Glomerular endothelial cell (primary cell): ENCODE measurements around the gene ERCC3. TPM values are rescaled to one million over a fixed set of nuclear protein-coding genes. Genes with fewer than 3 reads are reported as not detected.

Source experiments
- DNase-seq: peaks from one replicate; pipeline ENCODE4 v3.0.0-alpha.2; 2011; ENCODE audit warnings: low read depth, low spot score; ENCODE audit errors: extremely low read depth
- total RNA-seq: library from RNA; depleted of rRNA; stranded (reverse); fragments of >200 nt; gene quantifications from 2 replicates; pipeline ENCODE4 v1.2.3, GENCODE V29; 2015

ERCC3 gene
- 25.5 and 35.5 TPM in 2 replicates for total RNA-seq

DNA sequence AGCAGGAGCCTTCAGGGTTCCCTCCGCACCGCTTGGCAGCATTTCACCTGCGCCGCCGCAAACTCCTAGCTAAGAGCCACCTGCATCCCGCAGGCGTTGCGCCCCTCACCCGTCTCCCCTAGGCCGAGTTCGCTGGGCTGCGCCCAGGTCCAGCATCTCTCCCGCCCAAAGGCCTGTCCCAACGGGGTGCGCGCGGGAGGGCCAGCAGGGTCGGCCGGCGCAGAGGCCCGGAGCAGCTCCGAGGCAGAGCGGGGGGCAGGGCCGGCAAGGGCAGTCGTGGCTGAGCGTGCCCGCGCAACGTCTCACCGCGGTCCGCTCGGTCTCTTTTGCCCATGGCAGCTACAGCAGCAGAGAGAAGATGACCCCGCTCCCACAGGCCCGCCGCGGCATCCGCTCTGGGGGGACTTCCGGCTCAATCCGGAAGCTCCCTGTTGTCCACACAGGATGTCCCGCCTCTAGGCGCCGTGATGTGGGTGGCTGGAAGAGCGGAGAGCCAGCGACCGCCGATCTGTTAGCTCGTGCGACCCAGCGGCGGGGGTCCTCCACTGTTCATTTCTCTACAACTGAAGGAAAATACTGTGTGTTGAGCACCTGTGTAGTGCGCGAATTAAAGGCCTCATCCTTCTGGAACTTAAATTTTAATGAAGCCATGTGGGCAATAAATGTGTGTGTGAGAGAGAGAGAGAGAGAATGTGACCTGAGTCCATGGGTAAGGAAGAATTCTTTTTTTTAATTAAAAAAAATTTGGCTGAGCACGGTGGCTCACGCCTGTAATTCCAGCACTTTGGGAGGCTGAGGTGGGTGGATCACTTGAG, at the start of gene ERCC3:
TSS of gene ERCC3 (minus strand) at position 397 of the 815 bp plus-strand sequence. CDS start at position 334, 63 bp downstream.
- peak; percentile 12 for DNase-seq

DNA sequence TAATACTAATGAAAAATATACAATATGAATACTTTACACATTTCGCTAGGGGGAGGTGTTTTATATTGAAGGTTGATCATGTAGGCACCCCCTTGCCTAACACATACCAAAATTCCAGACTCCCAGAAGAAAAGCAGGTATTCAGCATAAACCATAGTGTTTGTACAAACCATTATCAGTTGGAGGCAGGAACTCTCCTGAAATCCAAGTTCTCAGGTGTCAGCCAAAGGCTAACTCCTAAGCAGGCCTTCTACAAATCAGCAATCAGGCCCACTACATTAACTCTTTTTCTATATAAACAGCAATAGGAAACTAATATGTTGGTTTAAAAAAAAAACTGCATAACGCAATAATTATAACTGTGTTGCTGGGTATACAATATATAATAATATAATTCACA, 49.3 kb upstream of the ERCC3 start:
- DNase-seq, result no peak

DNA sequence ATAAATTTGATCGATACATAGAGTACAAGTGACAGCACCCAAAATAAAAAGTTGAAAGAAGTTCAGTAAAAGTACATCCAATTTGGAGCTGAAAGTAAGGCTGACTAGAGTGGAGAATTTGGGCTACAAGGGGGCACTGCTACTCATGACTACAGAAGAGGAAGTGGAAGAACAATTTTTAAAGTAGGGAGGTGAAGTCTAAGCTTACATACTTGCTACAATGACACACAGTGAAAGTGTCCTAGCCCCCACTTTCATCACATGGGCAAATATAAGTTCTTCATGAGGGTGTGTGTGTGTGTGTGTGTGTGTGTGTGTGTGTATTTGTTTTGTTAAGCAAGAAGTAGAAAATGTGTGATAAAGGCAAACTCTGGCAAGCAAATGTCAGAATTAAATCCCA, 48.2 kb upstream of the ERCC3 start:
- no peak for DNase-seq

DNA sequence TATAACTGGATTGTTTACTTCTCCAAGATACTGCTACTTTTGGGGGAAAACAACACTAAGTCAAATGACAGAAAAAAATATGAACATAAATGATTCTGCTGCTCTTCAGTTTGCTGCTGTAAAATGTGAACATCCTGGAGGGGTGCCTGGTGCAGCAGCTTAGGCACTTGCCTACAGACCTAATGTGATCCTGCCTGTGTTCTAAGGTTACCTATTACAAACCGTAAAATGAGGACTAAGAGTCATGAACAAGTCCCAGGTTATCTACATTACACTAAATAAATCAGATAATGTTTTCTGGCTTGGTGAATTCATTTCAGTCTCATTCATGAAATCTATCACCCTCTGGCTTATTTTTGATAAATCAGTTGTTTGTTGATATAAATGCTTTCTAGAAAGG, 38.4 kb upstream of the ERCC3 start:
- no peak for DNase-seq

DNA sequence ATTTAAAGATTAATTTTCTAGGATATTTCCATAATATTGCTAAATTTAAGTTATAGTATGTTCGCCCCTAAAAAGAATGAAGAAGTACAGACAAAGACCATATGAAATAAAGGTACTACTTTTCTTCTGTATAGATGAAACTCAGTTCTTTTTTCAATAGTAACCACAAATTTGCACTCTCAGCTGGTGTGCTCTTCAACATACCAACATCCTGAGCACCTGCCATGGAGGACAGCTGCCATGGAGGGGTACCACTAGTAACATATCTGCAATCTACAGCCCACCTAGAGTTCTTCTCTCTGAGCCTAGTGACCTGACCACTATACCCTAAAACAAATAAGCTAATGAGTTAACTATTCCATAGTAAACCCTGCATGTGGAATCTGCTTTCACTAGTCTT, 36.8 kb upstream of the ERCC3 start:
- no peak for DNase-seq

DNA sequence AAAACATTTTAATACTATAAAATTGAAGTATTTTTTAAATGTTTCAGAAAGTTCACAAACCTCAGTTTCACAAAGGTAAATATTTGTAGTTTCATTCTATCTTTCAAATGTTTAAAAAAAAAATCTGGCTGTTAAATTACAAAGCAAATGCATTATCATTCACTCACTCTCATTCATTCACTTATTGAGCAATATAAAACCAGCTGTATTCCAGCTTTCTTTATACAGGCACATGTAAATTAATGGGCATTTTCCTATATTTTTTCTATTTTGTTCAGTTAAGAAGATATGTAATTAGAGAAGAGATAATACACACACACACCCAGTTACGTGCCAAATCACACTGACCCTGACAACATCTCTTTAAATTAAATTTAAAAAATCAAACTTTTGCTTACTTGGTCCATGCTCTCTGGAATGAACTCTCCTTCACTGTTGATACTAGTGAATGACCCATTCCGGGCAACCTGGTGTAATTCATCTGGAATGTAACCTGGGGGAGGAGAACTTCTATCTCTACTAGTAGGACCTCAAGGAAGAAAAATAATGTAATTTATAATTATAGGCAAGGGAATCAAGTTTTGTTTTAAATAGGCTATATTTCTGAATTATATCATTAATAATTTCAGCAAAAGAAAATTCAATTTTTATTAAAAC, 32.5 kb upstream of the ERCC3 start:
- no peak for DNase-seq

DNA sequence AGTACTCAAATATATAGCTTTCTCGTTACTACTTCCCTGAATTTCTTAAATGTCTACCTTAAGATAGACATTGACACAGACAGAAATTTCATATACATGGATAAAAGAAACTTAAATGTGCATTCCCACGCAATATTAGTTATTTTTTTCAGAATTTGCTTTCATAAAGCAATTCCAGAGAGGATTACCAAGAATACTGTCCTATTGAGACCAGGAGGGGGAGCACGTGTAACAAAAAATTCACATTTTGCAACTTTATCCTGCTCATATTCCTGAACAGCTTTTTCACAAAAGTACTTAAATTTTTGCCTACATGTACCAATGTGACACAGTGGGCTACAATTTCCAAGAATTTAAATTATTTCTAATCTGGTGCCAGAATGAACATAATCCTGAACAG, 30.7 kb upstream of the ERCC3 start:
- peak; percentile 23 for DNase-seq

DNA sequence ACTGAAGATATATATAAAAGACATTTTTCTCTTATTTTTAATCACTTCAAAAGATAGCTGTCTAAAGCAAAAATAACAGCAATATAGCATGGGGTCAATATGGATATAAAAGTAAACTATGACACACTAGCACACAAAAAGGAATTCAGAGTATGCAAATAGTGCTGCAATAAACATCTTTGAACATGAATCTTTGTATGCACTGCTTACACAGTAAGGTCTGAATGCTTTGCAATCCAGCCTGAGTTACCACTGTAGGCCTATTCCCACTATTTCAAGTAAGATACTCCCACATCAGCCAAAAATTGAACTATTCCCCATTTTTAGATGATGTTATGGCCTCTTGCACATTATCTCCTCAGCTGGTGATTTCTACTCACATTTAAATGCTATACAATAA, 27.4 kb upstream of the ERCC3 start:
- DNase-seq, result no peak

DNA sequence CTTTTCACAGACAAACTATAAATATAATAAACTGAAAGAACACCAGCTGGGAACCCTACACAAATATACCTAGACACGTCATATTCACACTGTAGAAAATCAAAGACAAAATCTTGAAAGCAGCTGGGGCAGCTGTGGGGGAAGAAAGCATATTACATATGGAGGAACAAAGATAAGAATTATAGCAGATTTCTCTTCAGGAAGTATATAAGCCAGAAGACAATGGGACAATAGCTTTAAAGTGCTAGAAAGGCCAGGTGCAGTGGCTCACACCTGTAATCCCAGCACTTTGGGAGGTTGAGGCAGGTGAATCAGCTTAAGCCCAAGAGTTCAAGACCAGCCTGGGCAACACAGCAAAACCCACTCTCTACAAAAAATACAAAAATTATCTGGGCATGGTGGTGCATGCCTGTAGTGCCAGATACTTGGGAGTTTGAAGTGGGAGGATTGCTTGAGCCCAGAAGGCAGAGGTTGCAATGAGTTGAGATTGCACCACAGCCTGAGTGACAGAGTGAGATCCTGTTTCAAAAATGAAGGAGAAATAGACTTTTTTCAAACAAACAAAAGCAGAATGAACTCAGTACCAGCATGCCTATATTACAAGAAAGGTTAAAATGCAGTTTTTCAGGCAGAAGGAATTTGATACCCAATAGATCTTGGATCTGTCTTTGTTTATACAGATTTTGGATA, 26.8 kb upstream of the ERCC3 start:
- no peak for DNase-seq

DNA sequence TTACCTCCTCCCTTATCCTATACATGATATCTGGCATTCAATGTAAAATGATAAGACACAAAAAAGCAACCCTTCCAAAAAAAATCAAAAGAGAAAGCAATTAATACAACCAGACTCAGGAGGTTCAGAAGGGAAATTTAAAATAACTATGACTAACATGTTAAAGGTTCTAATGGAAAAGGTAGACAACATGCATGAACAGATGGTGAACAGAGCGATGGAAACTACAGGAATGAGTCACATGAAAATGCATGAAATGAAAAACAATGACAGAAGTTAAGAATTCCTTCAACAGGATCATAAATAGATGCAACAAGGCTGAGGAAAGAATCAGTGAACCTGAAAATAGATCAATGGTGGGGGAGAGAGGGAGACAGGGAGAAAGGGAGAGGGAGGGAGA, 26.1 kb upstream of the ERCC3 start:
- no peak for DNase-seq

DNA sequence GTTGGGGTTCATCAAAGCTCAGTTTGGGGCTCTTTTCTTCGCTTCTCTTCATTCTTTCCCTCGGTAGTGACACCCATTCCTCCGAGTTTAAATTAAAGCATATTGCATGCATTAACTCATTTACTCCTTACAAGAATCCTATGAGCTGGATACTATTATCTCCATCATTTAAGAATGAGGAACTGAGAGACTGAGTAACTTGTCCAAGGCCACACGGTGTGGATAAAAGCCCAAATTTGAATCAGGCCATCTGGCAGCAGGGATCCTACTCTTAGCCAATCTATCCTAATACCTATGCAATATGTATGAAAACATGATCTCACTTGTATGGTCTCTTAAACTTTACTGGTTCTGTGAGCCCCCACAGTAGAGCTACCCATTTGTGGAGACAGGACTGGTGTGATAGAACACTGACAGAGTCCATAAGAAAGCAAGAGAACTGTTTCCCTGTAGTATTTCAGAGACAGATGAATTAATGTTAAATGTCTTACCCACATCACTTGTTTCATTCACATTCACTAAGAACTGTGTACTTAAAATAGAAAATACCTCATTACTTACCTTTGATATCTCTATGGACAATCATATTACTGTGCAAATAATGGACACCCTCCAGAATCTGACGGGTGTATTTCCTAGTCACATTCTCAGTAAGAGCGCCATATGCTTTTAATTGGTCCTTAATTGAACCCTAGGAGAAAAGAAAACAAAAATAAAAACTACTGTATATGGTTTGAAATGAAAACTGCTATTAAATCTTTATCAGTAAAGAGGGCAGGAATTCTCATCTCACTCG, 20.4 kb upstream of the ERCC3 start:
- DNase-seq, result no peak

DNA sequence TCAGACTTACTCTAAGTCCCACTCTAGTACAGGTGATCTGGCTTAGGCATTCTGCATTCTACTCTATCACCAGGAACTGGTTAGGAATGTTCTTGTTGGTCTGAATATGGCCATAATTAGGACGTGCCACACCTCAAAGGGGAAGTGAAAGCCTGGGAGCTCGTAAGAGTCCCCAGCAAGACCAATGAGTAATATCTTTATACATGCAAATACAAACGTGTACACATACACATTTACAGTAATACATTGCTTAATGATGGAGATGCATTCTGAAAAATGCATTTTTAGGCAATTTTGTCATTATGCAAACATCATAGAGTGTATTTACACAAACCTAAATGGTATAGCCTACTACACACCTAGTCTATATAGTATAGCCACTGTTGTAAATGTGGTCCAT, 19.5 kb upstream of the ERCC3 start:
- DNase-seq, result no peak

DNA sequence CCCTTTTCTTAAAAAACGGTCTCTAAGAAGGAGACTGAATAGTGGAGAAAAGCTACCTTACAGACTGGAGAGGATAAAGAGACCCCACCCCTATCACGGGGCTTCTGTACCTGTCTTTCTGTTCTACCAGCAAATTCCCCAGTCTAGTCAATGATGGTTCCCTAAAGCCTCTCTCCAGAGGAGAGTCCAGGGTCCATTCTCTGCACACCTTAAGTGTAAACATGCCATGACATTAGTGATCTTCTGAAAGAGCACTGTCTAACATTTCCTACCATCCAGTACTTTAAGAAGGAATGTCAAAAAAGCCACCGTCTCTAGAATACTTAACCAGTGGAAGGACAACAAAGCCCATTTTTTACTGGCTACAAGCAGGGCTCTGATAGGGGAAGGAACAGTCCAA, 17.0 kb upstream of the ERCC3 start:
- no peak for DNase-seq

DNA sequence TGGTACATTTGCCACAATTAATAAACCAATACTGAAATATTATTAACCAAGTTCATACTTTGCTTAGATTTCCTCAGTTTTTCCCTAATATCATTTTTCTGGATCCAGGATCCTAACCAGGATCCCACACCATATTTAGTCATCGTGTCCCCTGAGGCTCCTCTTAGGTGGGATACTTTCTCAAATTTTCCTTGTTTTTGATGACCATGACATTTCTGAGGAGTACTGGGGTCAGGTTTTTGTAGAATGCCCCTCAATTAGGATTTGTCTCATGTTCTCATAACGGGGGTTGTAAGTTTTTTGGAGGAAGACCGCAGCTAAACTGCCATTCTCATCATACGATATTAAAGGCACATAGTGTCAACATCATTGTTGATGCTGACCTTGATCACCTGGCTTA, 15.5 kb upstream of the ERCC3 start:
- DNase-seq, result no peak

DNA sequence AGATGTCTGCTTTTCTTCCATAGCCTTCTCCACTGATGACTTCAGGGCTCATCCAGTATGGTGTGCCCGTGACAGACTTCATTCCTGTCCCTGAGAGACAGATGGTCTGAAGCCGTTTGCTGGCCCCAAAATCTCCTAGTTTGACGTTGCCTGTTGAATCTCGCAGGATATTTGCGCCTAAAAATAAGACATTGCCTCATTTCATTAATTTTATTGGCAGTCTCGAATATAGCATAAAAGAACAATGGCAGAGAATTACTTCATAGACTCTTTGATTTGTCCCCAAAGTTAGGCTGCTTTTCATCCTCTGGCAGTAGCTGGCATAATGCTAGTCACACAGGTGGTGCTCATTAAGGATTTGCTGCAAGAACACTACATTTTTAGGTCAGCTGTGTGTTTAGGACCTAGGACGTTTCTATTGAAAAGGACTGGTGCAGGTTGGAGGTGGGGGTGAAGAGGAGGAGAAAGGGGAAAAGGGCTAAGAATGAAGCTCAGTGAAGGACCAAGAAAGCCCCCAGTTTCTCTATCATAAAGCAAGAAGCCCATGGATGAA, 14.7 kb upstream of the ERCC3 start:
- DNase-seq, result no peak

DNA sequence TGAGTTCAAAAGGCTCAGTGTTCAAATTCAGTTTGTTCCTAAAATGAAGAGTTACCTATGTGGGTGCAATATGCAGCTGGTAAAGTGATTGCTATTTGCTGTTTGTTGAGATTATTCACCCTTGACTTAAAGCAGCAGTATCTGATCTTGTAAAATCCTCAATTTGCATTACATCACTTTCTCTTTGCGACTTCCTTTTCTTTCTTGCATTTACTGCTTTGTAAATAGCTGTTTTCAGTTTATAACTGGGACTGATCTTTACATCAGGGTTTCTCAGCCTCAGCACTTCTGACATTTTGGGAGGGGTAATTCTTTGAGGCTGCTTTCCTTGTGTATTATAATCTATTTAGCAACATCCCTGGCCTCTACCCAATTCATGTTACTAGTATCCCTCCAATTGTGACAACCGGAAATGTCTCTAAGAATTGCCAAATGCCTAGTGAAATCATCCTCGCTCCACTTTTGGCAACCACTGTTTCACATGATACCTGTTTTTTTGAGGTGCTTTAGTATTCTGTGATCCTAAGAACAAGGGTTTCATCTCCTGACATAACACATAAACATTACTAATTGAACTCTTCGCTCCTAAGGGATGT, 12.1 kb upstream of the ERCC3 start:
- DNase-seq, result no peak

DNA sequence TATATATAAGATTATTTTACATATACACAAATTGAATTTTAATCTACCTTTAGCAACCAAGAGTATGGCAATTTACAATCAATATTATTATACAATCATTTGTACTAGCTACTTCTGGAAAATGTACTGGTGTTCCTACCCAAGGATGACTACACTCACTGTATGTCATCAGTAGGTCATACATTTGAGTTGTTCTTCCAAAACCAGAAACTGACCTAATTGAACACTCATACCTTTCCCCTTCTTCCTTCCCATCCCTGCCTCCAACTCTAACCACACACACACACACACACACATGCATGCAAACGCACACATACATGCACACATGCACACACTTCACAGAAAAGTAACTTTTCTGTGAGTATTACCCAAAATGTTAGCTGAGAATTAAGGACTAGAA, 8.2 kb upstream of the ERCC3 start:
- no peak for DNase-seq

DNA sequence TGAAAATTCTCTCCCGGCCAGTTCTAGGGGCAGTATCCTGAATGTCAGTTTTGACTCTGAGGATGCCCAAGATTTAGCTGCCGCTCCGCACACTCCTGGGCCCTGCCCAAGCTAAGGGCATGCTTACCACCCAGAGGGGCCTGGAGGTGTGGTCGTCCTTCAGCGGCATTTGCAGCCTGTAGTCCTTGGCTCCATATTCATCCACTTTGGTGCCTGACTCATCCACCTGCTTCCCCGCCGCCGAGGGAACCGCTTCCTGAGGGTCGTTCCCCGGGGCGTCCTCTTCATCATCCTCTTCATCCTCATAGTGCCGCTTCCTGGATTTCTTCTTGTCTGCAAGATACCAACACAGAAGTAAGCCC, 577 bp downstream of the ERCC3 start:
- DNase-seq, result no peak

DNA sequence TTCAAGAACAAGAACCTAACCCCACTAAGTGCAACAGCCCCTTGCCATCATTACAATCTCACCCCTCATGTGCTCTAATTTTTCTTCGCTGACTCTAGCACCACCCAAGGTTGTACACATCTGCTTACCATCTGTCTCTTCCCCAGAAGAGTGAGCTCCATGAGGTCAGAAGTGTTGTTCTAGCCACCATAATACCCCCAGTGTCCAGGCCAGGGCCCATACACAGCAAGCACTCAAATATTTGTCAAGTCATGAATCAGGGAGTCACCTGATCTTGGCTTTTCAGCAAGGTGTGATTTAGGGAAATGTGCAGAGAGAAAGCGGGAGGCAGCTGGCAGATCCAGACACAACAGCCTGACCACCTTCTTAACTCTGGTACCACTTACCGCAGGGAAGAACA, 5.7 kb downstream of the ERCC3 start:
- no peak for DNase-seq

DNA sequence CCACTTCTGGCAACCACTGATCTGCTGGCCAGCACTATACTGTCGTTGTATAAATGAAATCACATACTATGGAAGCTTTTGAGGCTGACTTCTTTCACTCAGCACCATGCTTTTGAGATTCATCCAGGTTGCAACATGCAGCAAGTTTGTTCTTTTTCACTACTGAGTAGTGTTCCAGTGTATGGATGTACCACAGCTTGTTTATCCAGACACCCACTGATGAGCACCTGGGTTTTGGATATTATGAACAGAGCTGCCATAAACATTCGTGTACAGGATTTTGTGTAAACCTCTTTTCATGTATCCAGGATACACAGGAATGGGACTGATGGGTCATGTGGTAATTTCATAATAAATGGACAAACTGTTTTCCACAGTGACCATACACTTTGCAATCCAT, 10.7 kb downstream of the ERCC3 start:
- DNase-seq, result no peak
